Measurements from ENCODE around the gene NFATC2.

NFATC2 gene

DNA sequence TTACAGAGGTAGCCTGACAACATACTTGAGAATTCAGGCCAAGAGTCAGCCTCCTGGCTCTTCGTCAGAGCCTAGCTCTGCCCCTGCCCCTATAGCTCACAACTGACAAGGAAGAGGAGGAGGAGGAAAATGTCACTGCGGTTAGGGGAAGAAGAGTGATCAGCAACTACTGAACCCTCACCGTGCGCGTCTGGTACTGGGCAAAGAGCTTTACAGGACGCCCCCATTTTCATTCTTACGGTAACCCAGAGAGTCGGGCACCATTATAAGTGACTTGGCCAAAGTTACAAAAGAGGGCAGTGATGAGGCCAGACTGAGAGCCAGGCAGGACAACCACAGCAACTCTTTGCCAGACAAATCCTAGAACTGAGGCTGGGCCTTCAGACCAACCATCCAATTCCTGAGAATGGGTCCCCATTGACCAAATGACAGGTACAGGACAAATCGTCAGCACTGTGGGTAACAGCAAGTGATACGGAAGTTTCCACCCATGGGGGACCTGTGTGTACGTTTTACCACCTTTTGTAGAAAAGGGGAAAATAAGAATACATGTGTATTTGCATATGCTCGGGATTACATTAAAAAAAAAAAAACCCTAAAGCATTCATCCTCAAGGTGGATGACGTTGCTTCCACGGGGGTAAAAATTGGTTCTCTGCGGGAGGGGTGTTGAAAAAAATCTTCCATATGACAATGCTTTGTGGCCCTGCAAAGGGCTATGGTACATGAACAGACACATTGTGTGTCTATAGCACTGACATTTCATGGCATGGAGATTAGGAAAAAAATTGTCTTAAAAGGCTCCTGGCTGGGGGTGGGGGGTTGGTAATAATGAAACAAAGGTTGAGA lies 118.0 kb downstream of the NFATC2 start:
- in situ Hi-C loops (cut with MboI; ENCODE audit: low sequenced_read_pairs, unreplicated experiment) = no loop called here
- TF ChIP-seq, protein P1, sequence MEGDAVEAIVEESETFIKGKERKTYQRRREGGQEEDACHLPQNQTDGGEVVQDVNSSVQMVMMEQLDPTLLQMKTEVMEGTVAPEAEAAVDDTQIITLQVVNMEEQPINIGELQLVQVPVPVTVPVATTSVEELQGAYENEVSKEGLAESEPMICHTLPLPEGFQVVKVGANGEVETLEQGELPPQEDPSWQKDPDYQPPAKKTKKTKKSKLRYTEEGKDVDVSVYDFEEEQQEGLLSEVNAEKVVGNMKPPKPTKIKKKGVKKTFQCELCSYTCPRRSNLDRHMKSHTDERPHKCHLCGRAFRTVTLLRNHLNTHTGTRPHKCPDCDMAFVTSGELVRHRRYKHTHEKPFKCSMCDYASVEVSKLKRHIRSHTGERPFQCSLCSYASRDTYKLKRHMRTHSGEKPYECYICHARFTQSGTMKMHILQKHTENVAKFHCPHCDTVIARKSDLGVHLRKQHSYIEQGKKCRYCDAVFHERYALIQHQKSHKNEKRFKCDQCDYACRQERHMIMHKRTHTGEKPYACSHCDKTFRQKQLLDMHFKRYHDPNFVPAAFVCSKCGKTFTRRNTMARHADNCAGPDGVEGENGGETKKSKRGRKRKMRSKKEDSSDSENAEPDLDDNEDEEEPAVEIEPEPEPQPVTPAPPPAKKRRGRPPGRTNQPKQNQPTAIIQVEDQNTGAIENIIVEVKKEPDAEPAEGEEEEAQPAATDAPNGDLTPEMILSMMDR (IDR thresholded peaks at IDR 0.05; ENCODE audit: borderline replicate concordance, control extremely low read depth, extremely low read depth, insufficient read depth, missing control alignments) = no peak
- no peak for DNase-seq (ENCODE audit: low spot score)

DNA sequence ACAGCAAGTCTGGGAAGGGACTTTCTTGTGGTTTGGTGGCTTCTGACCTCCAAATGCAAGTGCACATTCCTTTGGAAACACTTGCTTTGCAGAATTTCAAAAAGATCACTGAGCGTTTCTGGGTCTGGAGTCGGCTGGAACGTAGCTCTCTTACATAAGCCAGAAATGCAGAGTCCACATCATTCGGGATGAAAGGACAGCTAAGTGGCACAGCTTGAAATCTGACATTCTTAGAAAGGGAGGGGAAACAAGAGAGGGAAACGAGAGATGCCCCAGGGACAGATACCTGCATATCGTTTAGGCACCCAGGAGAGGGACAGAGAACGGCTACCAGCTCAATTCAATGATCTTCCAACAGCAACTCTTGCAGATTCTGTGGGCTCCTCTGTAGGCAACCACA lies 118.7 kb downstream of the NFATC2 start:
- no peak for DNase-seq (ENCODE audit: low spot score)

DNA sequence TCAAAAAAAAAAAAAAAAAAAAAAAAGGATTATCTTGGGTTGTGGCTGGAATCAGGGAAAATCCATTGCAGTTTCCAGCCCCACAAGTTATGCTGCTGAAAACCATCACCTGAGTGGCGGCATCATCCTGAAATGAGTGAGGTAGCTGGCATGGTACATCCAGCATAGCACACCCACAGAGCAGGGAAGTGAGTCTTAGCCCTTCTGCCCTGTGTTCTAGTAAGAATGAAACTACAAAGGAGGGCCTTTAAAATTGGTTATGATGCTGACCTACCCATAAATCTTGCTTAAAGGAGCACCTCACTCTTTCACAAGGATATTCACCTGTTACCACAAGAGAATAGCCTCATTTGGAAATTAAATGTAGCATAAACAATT lies 119.2 kb downstream of the NFATC2 start:
- TF ChIP-seq, protein P1 (IDR thresholded peaks at IDR 0.05; ENCODE audit: borderline replicate concordance, control extremely low read depth, extremely low read depth, insufficient read depth, missing control alignments) = no peak
- in situ Hi-C loops (cut with MboI; ENCODE audit: low sequenced_read_pairs, unreplicated experiment) = no loop called here
- DNase-seq (ENCODE audit: low spot score) = no peak

More for the DNA sequence above, 118.7 kb downstream of the NFATC2 start:
- TF ChIP-seq, protein P1 (IDR thresholded peaks at IDR 0.05; ENCODE audit: borderline replicate concordance, control extremely low read depth, extremely low read depth, insufficient read depth, missing control alignments) = no peak
- in situ Hi-C loops (cut with MboI; ENCODE audit: low sequenced_read_pairs, unreplicated experiment) = no loop called here

DNA sequence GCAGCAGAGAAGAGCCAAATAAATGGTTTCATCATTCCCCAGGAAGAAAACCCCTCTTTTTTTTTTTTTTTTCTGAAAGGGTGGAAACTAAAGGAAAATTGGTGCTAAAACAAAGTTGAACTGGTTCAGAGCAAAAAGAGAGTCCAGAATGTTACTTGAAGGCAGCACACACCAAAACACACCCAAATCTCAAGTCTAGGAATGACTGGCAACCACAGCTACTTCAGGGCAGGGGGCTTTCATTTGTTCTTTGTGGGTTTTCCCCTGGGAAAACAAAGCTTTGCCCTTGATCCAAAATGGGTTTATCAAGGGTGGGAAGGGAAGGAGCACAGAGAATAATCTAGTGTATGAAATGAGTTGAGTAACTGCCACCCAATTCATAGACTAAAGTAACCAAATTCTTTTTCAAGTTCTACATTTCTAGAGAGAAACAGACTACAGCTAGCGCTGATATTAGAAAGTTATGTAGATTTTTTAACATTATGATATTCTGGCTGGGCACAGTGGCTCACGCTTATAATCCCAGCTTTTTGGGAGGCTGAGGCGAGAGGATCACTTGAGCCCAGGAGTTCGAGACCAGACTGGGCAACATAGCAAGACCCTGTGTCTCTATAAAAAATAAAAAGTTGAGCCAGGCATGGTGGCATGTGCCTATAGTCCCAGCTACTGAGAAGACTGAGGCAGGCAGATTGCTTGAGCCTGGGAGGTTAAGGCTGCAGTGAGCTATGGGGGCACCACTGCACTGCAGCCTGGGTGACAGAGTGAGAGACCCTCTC lies 119.8 kb downstream of the NFATC2 start:
- TF ChIP-seq, protein P1 (IDR thresholded peaks at IDR 0.05; ENCODE audit: borderline replicate concordance, control extremely low read depth, extremely low read depth, insufficient read depth, missing control alignments) = no peak
- in situ Hi-C loops (cut with MboI; ENCODE audit: low sequenced_read_pairs, unreplicated experiment) = no loop called here
- no peak for DNase-seq (ENCODE audit: low spot score)

DNA sequence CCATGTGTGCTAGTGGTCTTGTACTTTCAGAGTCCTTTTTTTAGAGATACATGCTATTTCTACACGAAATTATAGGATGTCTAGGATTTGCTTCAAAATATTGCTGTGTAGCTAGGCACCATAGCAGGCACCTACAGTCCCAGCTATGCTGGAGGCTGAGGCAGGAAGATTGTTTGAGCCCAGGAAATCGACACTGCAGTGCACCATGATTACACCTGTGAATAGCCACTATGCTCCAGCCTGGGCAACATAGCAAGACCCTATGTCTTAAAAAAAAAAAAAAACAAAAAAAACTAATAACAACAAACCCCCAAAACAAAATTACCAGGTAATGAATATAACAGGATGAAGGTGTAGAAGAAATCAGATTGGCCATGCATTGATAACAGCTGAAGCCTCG lies 121.7 kb downstream of the NFATC2 start:
- in situ Hi-C loops (cut with MboI; ENCODE audit: low sequenced_read_pairs, unreplicated experiment) = no loop called here
- DNase-seq (ENCODE audit: low spot score) = no peak
- TF ChIP-seq, protein P1 (IDR thresholded peaks at IDR 0.05; ENCODE audit: borderline replicate concordance, control extremely low read depth, extremely low read depth, insufficient read depth, missing control alignments) = no peak

DNA sequence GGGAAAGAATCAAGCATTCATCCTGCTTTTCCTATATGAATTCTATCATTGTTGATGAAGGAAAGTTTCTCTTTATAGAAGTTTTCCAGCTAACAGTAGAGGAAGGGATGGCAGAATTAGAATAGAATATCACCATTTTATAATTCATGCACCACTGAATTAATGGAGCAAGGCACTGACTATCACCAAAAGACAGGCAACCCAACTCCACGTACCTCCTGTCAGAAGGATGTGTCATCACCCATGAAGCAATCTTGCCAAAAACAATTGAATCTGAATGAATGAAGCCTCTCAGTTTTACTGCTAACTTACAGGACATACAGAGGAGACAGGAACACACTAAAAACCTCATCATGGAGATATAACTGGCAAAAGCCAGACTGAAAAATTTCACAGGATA lies 122.4 kb downstream of the NFATC2 start:
- no peak for DNase-seq (ENCODE audit: low spot score)
- TF ChIP-seq, protein P1 (IDR thresholded peaks at IDR 0.05; ENCODE audit: borderline replicate concordance, control extremely low read depth, extremely low read depth, insufficient read depth, missing control alignments) = no peak
- in situ Hi-C loops (cut with MboI; ENCODE audit: low sequenced_read_pairs, unreplicated experiment) = no loop called here
